SK-N-MC (cell line): ENCODE measurements around the gene DNAH14.

Source experiments
- EZH2 ChIP-seq: fragments of 200-600 bp; sonication (generic); IDR thresholded peaks from one replicate; pipeline ENCODE4 v1.6.1; 2017; ENCODE audit warnings: antibody characterized with exemption
- FOXP2 ChIP-seq: optimal IDR thresholded peaks from 2 replicates; pipeline ENCODE3; 2011; ENCODE audit warnings: mild to moderate bottlenecking, moderate library complexity; ENCODE audit not compliant: insufficient read depth; ENCODE audit errors: extremely low read length, control extremely low read depth
- POLR2AphosphoS5 ChIP-seq: IDR thresholded peaks from 2 replicates; pipeline ENCODE4 v1.6.1; 2012; ENCODE audit warnings: mild to moderate bottlenecking, low read depth, low read length, borderline replicate concordance

- TF ChIP-seq EZH2 (no peak), POLR2AphosphoS5 (no peak), FOXP2 (no peak)
Measured at GRCh38 chr1:225388372-225388771, 458.9 kb downstream of the DNAH14 start.
